ENCODE data around the gene NUP214. TPM values are rescaled to one million over a fixed set of nuclear protein-coding genes. Genes with fewer than 3 reads are reported as not detected.

The NUP214 gene
- total and polyA plus RNA-seq, 2 of the 4 experiments (the other 2 are of a cell fraction) = 7.9 to 13.4 TPM

DNA sequence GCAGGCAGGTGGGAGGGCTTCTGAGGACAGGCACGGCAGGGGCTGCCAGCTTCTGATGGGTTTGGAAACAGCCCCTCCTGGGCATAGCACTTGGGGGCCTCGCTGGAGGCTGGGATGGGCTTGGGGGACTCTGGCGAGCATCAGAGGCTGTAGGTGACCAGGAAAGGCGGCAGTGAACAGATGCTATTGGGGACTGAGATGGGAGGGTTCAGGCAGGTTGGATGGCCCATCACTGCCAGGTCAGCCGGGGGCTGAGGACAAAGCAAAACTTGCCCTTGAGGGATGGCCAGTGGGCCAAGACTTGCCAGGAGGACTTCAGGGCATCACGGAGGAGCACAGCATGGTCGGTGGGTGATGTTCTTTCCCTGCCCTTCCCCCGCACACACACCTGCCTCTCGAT lies 22.4 kb upstream of the NUP214 start:
- ATAC-seq (ENCODE audit: low read depth) = no peak
- no peaks in the 10 kb centered on the region for H3K79me1 ChIP-seq (ENCODE audit: low read depth in 1 of 2, low read length in 2 of 2)
- H3K9me3 ChIP-seq (ENCODE audit: control insufficient read depth, insufficient read depth, low read length) = no peaks in the 10 kb centered on the region
- H3K9me1 ChIP-seq (ENCODE audit: insufficient read depth, low read length) = no peaks in the 10 kb centered on the region
- no peak overlapping the region for H2BK120ac ChIP-seq (ENCODE audit: low read depth, low read length)
- H3K4me2 ChIP-seq (ENCODE audit: low read depth, low read length) = no peak overlapping the region
- H3K36me3 ChIP-seq (ENCODE audit: control insufficient read depth, insufficient read depth, low read length) = no peaks in the 10 kb centered on the region
- no peak overlapping the region for H3K23ac ChIP-seq (ENCODE audit: low read depth, low read length)
- no peak overlapping the region for H3K56ac ChIP-seq (ENCODE audit: extremely low read depth, insufficient read depth, low read length)
- dilution Hi-C loops (cut with HindIII; ENCODE audit: low sequenced_read_pairs, unreplicated experiment) = no loop called here
- H3K27ac ChIP-seq (ENCODE audit: insufficient read depth, low read length) = no peak overlapping the region
- no peak overlapping the region for H2AK9ac ChIP-seq (replicated peaks; ENCODE audit: low read depth, low read length, poor library complexity)
- no peak overlapping the region for H2AFZ ChIP-seq (replicated peaks; ENCODE audit: low read length, poor library complexity)
- TF ChIP-seq MAZ (IDR thresholded peaks at IDR 0.05; ENCODE audit: borderline replicate concordance, low read depth, low read length) (no peak), ELK1 (IDR thresholded peaks at IDR 0.05; ENCODE audit: borderline replicate concordance, low read depth, low read length) (no peak), SMC3 (IDR thresholded peaks at IDR 0.05; ENCODE audit: low read depth, low read length) (no peak), MXI1 (IDR thresholded peaks at IDR 0.05; ENCODE audit: borderline replicate concordance, low read depth, low read length) (no peak), BHLHE40 (IDR thresholded peaks at IDR 0.05; ENCODE audit: low read depth, low read length) (no peak), MAFK (IDR thresholded peaks at IDR 0.05; ENCODE audit: low read depth, low read length) (no peak), RCOR1 (IDR thresholded peaks at IDR 0.05; ENCODE audit: insufficient replicate concordance, low read length) (no peak), POLR2A (IDR thresholded peaks at IDR 0.05; ENCODE audit: low read depth, low read length) (no peak), CEBPB (IDR thresholded peaks at IDR 0.05; ENCODE audit: low read depth, low read length) (no peak), RFX5 (IDR thresholded peaks at IDR 0.05; ENCODE audit: low read depth, low read length) (no peak), CHD1 (IDR thresholded peaks at IDR 0.05; ENCODE audit: low read depth, low read length) (no peak)
- TF ChIP-seq, protein P1, sequence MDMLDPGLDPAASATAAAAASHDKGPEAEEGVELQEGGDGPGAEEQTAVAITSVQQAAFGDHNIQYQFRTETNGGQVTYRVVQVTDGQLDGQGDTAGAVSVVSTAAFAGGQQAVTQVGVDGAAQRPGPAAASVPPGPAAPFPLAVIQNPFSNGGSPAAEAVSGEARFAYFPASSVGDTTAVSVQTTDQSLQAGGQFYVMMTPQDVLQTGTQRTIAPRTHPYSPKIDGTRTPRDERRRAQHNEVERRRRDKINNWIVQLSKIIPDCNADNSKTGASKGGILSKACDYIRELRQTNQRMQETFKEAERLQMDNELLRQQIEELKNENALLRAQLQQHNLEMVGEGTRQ (IDR thresholded peaks at IDR 0.05; ENCODE audit: low read depth, low read length) = no peak
- H2BK15ac ChIP-seq (ENCODE audit: low read depth, low read length) = no peak overlapping the region
- CTCF ChIA-PET = no interaction called here
- H2BK20ac ChIP-seq (ENCODE audit: low read depth, low read length) = no peak overlapping the region
- BruUV-seq (replicated peaks) = no TSS peak
- no peak overlapping the region for H4K5ac ChIP-seq (ENCODE audit: low read depth, low read length)
- H4K8ac ChIP-seq (ENCODE audit: low read depth in 2 of 2, low read length in 2 of 2) = no peak overlapping the region
- no peak overlapping the region for H3K4me3 ChIP-seq (ENCODE audit: insufficient read depth, low read depth, low read length)
- no peaks in the 10 kb centered on the region for H4K20me1 ChIP-seq (ENCODE audit: insufficient read depth, low read length)
- no peak overlapping the region for H3K14ac ChIP-seq (replicated peaks; ENCODE audit: low read depth, low read length)
- in situ Hi-C loops (cut with MboI; ENCODE audit: low sequenced_read_pairs) = no loop called here
- WGBS, 2 experiments (ENCODE audit: extremely low coverage in 2 of 2, insufficient read length in 1 of 2) = 47% methylated on average over 3 of the region's 9 CpGs; no CpG with 5 or more reads in 1 of the 2 experiments
- POLR2A ChIA-PET (ENCODE audit: unreplicated experiment) = no interaction called here
- intact Hi-C loops (cut with micrococcal nuclease) = no loop called here
- H3K4ac ChIP-seq (ENCODE audit: low read depth, low read length) = no peak overlapping the region
- no peak overlapping the region for H3K18ac ChIP-seq (ENCODE audit: low read depth, low read length)
- no peak overlapping the region for H2AK5ac ChIP-seq (ENCODE audit: low read depth, low read length)
- H4K91ac ChIP-seq (ENCODE audit: insufficient read depth, low read depth, low read length) = no peak overlapping the region
- H3K4me1 ChIP-seq (ENCODE audit: control insufficient read depth, insufficient read depth, low read length) = 0 out of 2 replicates have a peak, but pooled peaks cover 2% of the 10 kb centered on the region
- H3K27me3 ChIP-seq (ENCODE audit: control insufficient read depth, insufficient read depth, low read length) = peaks cover 27% of the 10 kb centered on the region
- DNase-seq = no peak
- no peak overlapping the region for H3K9ac ChIP-seq (ENCODE audit: low read depth, low read length)
- no peak overlapping the region for H2BK5ac ChIP-seq (ENCODE audit: low read depth, low read length, poor library complexity, severe bottlenecking)
